Germinal center (tissue), 1 donor: ENCODE measurements around the gene C2orf72.

Experiments used
- DNase-seq: peaks from one replicate; pipeline ENCODE4 v3.0.0; 2012; ENCODE audit warnings: mixed read lengths, low spot score

Gene C2orf72

DNA sequence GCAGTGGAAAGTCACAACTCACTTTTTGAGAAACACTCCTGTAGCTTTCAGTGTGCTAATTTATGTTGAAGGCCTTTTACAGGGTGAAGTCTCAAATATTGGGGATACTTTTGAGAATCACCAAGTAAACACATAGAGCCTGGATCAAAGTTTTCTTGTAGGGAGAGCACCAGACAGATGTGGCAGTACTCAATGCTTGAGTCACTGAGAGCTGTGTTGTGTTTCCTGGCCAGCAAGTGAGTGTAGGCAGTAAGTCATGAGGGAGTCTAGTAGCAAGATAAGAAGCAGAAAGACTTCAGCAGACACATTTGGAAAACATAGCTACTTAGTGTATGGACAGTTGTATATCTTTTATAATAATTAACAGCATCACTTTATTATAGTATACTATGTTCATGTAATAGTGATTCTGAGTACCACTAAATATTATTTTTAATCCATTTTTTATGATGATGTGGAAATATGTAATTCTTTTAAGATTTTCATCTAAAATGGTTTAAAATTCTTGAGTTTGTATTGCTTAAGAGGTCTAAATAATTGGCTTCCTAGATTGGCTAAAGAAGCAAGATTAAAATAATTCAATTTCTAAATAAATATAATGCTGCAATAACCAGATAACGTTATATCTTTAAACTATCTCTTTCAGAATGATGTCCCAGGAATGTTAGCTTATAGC, 32.2 kb downstream of the C2orf72 start:
- no peak for DNase-seq

DNA sequence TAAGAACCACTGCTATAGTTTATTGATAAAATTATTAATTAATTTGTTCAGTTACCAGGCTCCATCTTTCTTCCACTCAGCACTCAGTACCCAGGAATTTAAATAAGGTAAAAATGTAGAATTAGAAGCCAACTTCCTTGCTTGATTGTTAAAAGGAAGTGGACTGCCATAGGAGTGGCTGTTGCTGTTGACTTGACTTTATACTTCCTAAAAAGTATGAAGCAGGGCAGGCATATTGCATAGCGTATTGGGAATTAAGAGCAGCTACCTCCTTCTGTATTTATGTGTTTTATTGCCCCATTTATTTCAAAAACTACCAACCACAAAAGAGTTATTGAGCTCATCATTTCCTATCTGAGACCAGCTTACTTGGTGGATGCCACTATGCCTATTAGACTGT, 47.2 kb downstream of the C2orf72 start:
- DNase-seq, result no peak

GRCh38 chr2:231088754-231089153, 51.4 kb downstream of the C2orf72 start:
- DNase-seq, result no peak

DNA sequence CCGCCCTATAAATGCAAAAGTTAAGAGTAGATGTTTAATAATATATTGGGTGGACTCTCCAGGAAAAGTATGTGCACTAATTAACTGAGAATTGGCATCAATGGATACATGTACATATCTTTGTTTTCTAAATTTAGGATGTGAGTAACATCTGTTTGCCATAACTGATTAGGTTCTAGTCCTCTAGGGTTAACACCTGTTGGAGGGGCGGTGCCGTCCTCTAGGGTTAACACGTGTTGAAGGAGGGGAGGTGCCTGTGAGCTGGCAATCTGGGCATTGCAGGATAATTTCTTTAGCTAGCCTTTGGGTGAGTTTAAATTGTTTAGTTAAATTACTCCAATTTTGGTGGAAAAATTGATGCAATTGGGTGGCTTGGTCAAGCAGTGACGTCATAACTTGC, 56.6 kb downstream of the C2orf72 start:
- DNase-seq, result no peak

- DNase-seq, result no peak
Observed at GRCh38 chr2:231094736-231095346, 57.5 kb downstream of the C2orf72 start.
